Suppressor macrophage (primary cell): Measurements from ENCODE around the gene CAMKK2.
"Not testable (repeated sequence)": the region's sequence is repeated elsewhere in the genome, so short reads cannot be mapped to it uniquely, and the experiment has no call there.

Source experiments
- DNase-seq, 4 experiments: peaks; one replicate each; pipeline ENCODE4 v3.0.0-alpha.2; 2020 to 2022
- total RNA-seq, 17 experiments: gene quantifications; one replicate each; lab custom pipeline; 2026; ENCODE audit warnings: mixed read lengths in 6 of 17, inconsistent platforms in 3 of 17; lab: John Stamatoyannopoulos, UW

The CAMKK2 gene
- 32.0 to 76.2 (median 44.2) reads per million in 17 experiments for total RNA-seq

- DNase-seq = peak; percentile 91 to 98 (median 96)
These were observed at the start of gene CAMKK2 for GRCh38 chr12:121296618-121297434. TSS of gene CAMKK2 (minus strand) at chr12:121296709. CDS start at chr12:121274526, 22,183 bp downstream.

- DNase-seq = no peak
These were observed 48.8 kb upstream of the CAMKK2 start for GRCh38 chr12:121345151-121345815.

GRCh38 chr12:121344506-121344905 lies 48.0 kb upstream of the CAMKK2 start:
- DNase-seq = no peak

GRCh38 chr12:121337416-121337815 lies 40.9 kb upstream of the CAMKK2 start:
- no peak for DNase-seq

- DNase-seq = peak; percentile 59 to 87 (median 70)
These were observed 38.2 kb upstream of the CAMKK2 start for GRCh38 chr12:121334513-121335343.

- no peak for DNase-seq
These were observed 37.2 kb upstream of the CAMKK2 start for GRCh38 chr12:121333747-121334146.

- no peak for DNase-seq
These were observed 34.7 kb upstream of the CAMKK2 start for GRCh38 chr12:121331248-121331647.

- DNase-seq = no peak
These were observed 34.2 kb upstream of the CAMKK2 start for GRCh38 chr12:121330692-121331091.

- no peak for DNase-seq
These were observed 33.7 kb upstream of the CAMKK2 start for GRCh38 chr12:121330195-121330594.

- no peak for DNase-seq
These were observed 32.1 kb upstream of the CAMKK2 start for GRCh38 chr12:121328620-121329019.

- no peak for DNase-seq
These were observed 30.6 kb upstream of the CAMKK2 start for GRCh38 chr12:121326996-121327674.

- DNase-seq = peak; percentile 33 to 54 (median 40)
These were observed 29.4 kb upstream of the CAMKK2 start for GRCh38 chr12:121325922-121326396.

- DNase-seq = no peak
These were observed 27.4 kb upstream of the CAMKK2 start for GRCh38 chr12:121323908-121324307.

- no peak for DNase-seq
These were observed 21.6 kb upstream of the CAMKK2 start for GRCh38 chr12:121318121-121318520.

- DNase-seq = peak; percentile 43 to 83 (median 70)
These were observed 17.9 kb upstream of the CAMKK2 start for GRCh38 chr12:121314431-121314830.

GRCh38 chr12:121310231-121310630 lies 13.7 kb upstream of the CAMKK2 start:
- DNase-seq = not testable (repeated sequence)

- not testable (repeated sequence) for DNase-seq
These were observed 10.9 kb upstream of the CAMKK2 start for GRCh38 chr12:121307397-121307796.

- no peak for DNase-seq
These were observed 7.8 kb upstream of the CAMKK2 start for GRCh38 chr12:121304306-121304705.

GRCh38 chr12:121301876-121302275 lies 5.4 kb upstream of the CAMKK2 start:
- DNase-seq = peak in 2 of 4 experiments; percentile 29 to 31

GRCh38 chr12:121300083-121300819 lies 3.7 kb upstream of the CAMKK2 start:
- no peak for DNase-seq

GRCh38 chr12:121299662-121300061 lies 3.2 kb upstream of the CAMKK2 start:
- no peak for DNase-seq
